ENCODE data around the gene PYDC1. TPM values are rescaled to one million over a fixed set of nuclear protein-coding genes. Genes with fewer than 3 reads are reported as not detected.

PYDC1 gene
- total RNA-seq, 1 experiment from 2014 or later: 1.9 TPM

- no peak for TF ChIP-seq ZNF532 (CRISPR knock-in tag; IDR thresholded peaks at IDR 0.05; ENCODE audit: borderline replicate concordance)
- TF ChIP-seq ZBTB21 (CRISPR knock-in tag; IDR thresholded peaks at IDR 0.05; ENCODE audit: borderline replicate concordance): no peak
- TF ChIP-seq, protein P1, sequence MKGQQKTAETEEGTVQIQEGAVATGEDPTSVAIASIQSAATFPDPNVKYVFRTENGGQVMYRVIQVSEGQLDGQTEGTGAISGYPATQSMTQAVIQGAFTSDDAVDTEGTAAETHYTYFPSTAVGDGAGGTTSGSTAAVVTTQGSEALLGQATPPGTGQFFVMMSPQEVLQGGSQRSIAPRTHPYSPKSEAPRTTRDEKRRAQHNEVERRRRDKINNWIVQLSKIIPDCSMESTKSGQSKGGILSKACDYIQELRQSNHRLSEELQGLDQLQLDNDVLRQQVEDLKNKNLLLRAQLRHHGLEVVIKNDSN (CRISPR knock-in tag; IDR thresholded peaks at IDR 0.05): no peak
- TF ChIP-seq ZNF671 (CRISPR knock-in tag; IDR thresholded peaks at IDR 0.05): 0 out of 2 replicates have a peak, but pooled peaks have one; percentile 14
- no peak for TF ChIP-seq ZNF423 (CRISPR knock-in tag; IDR thresholded peaks at IDR 0.05)
- TF ChIP-seq, protein P2, sequence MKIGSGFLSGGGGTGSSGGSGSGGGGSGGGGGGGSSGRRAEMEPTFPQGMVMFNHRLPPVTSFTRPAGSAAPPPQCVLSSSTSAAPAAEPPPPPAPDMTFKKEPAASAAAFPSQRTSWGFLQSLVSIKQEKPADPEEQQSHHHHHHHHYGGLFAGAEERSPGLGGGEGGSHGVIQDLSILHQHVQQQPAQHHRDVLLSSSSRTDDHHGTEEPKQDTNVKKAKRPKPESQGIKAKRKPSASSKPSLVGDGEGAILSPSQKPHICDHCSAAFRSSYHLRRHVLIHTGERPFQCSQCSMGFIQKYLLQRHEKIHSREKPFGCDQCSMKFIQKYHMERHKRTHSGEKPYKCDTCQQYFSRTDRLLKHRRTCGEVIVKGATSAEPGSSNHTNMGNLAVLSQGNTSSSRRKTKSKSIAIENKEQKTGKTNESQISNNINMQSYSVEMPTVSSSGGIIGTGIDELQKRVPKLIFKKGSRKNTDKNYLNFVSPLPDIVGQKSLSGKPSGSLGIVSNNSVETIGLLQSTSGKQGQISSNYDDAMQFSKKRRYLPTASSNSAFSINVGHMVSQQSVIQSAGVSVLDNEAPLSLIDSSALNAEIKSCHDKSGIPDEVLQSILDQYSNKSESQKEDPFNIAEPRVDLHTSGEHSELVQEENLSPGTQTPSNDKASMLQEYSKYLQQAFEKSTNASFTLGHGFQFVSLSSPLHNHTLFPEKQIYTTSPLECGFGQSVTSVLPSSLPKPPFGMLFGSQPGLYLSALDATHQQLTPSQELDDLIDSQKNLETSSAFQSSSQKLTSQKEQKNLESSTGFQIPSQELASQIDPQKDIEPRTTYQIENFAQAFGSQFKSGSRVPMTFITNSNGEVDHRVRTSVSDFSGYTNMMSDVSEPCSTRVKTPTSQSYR (CRISPR knock-in tag; IDR thresholded peaks at IDR 0.05): no peak
Observed at GRCh38 chr16:31199430-31200041, 17.4 kb downstream of the PYDC1 start (continued).

GRCh38 chr16:31198207-31198882, 18.6 kb downstream of the PYDC1 start:
- Mint-ChIP-seq H3K9me3 (no peaks in the 10 kb centered on the region), H3K4me3 (no peak overlapping the region), H3K4me1 (peaks cover 23% of the 10 kb centered on the region), H3K36me3 (peaks cover 37% of the 10 kb centered on the region), H3K27ac (peak overlapping the region; percentile 85), H3K27me3 (ENCODE audit: low read depth) (peaks cover 8% of the 10 kb centered on the region)
- TF ChIP-seq IRF1 (CRISPR knock-in tag; IDR thresholded peaks at IDR 0.05) (no peak), PRRX2 (CRISPR knock-in tag; IDR thresholded peaks at IDR 0.05) (0 out of 2 replicates have a peak, but pooled peaks have one; percentile 58)
- CTCF ChIA-PET: interaction anchor here (1.6 to 1.7 kb wide), 3 partner anchors 56 to 184 kb away, joined by 6 to 9 read pairs (median 7); no protein-coding TSS in a partner anchor
- POLR2A ChIA-PET: interaction anchor here (0.6 to 2.3 kb wide), 5 partner anchors 14 to 184 kb away, joined by 3 to 6 read pairs (median 3); partner anchors contain the start of gene FUS
- no peak for ATAC-seq
- DNase-seq (ENCODE audit: low spot score): no peak

GRCh38 chr16:31196324-31197088, 20.4 kb downstream of the PYDC1 start:
- peaks cover 17% of the 10 kb centered on the region for H3K4me1 Mint-ChIP-seq
- ATAC-seq (no peak), DNase-seq (ENCODE audit: low spot score) (no peak)
- H3K27me3 Mint-ChIP-seq (ENCODE audit: low read depth): no peaks in the 10 kb centered on the region
- ChIA-PET POLR2A (interaction anchor here (1.4 kb wide), 1 partner anchor 79 kb away, joined by 4 read pairs; the partner anchor contains the start of gene KAT8), CTCF (no interaction called here)
- TF ChIP-seq ZNF219 (CRISPR knock-in tag; IDR thresholded peaks at IDR 0.05; ENCODE audit: borderline replicate concordance) (no peak), NFATC4 (CRISPR knock-in tag; IDR thresholded peaks at IDR 0.05) (0 out of 2 replicates have a peak, but pooled peaks have one; percentile 36), ATF3 (CRISPR knock-in tag; conservative IDR thresholded peaks at IDR 0.05) (no peak), SP1 (CRISPR knock-in tag; conservative IDR thresholded peaks at IDR 0.05) (no peak), ZSCAN18 (CRISPR knock-in tag; IDR thresholded peaks at IDR 0.05) (no peak)
- TF ChIP-seq, protein P3, sequence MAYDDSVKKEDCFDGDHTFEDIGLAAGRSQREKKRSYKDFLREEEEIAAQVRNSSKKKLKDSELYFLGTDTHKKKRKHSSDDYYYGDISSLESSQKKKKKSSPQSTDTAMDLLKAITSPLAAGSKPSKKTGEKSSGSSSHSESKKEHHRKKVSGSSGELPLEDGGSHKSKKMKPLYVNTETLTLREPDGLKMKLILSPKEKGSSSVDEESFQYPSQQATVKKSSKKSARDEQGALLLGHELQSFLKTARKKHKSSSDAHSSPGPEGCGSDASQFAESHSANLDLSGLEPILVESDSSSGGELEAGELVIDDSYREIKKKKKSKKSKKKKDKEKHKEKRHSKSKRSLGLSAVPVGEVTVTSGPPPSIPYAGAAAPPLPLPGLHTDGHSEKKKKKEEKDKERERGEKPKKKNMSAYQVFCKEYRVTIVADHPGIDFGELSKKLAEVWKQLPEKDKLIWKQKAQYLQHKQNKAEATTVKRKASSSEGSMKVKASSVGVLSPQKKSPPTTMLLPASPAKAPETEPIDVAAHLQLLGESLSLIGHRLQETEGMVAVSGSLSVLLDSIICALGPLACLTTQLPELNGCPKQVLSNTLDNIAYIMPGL (CRISPR knock-in tag; IDR thresholded peaks at IDR 0.05): no peak
- TF ChIP-seq, protein P4, sequence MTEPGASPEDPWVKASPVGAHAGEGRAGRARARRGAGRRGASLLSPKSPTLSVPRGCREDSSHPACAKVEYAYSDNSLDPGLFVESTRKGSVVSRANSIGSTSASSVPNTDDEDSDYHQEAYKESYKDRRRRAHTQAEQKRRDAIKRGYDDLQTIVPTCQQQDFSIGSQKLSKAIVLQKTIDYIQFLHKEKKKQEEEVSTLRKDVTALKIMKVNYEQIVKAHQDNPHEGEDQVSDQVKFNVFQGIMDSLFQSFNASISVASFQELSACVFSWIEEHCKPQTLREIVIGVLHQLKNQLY (CRISPR knock-in tag; IDR thresholded peaks at IDR 0.05): no peak
- H3K27ac Mint-ChIP-seq: no peak overlapping the region
- H3K9me3 Mint-ChIP-seq: no peaks in the 10 kb centered on the region
- H3K4me3 Mint-ChIP-seq: no peak overlapping the region
- peaks cover 55% of the 10 kb centered on the region for H3K36me3 Mint-ChIP-seq

Measured in WTC11 (cell line).